ENCODE measurements around the gene GRIK5.

GRIK5 gene

DNA sequence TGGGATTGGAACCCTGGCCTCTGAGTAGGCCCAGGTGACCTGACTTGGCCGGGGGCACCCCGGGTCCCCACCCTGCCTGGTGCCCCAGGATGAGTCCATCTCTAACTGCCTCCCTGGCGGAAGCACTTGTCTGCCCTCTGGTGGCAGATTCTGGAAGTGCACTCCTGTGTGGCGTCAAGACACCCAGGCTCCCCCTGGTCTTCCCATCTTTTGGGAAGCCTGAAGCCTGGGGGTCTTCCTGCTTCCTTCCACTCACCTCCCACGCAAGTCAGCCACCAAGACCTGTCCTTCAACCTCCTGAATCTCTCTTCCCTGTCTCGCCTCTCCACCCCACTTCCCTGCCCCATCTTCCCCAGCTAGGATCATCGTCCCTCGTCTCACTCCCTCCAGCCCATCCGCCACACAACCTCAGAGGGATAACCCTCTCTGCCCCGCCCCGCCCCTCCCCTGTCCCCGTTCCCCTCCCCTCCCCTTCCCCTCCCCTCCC, 118.3 kb downstream of the GRIK5 start:
- DNase-seq: peak; percentile 66
